Mesenchymal stem cell (in vitro differentiated cells and primary cell): ENCODE data around the gene MCTP2.

ENCODE experiments used
- DNase-seq: peaks from one replicate; pipeline ENCODE4 v3.0.0-alpha.2; 2013
- H2AFZ ChIP-seq: one replicate; pipeline ENCODE4 v1.6.1; 2013; ENCODE audit warnings: low read depth, mild to moderate bottlenecking, control low read depth, inconsistent platforms, low read length, moderate library complexity
- H2AK5ac ChIP-seq: 2 replicates; pipeline ENCODE4 v1.6.1; 2013; ENCODE audit warnings: low read length, moderate library complexity, mild to moderate bottlenecking, inconsistent platforms; ENCODE audit not compliant: severe bottlenecking
- H2BK120ac ChIP-seq: one replicate; pipeline ENCODE4 v1.6.1; 2013; ENCODE audit warnings: low read depth, mild to moderate bottlenecking, inconsistent platforms, low read length, moderate library complexity
- H2BK12ac ChIP-seq, 2 experiments: one replicate each; pipeline ENCODE4 v1.6.1; 2013; ENCODE audit warnings: inconsistent platforms in 2 of 2, low read length in 2 of 2, mild to moderate bottlenecking in 2 of 2, moderate library complexity in 2 of 2, control low read depth in 1 of 2
- H2BK15ac ChIP-seq: one replicate; pipeline ENCODE4 v1.6.1; 2013; ENCODE audit warnings: mild to moderate bottlenecking, low read depth, inconsistent platforms; ENCODE audit not compliant: poor library complexity, severe bottlenecking
- H2BK5ac ChIP-seq: 2 replicates; pipeline ENCODE4 v1.6.1; 2013; ENCODE audit warnings: low read depth, mild to moderate bottlenecking, low read length, control low read depth, inconsistent platforms; ENCODE audit not compliant: poor library complexity, severe bottlenecking
- H3K14ac ChIP-seq, 2 experiments: one replicate each; pipeline ENCODE4 v1.6.1; 2013; ENCODE audit warnings: inconsistent platforms in 2 of 2, low read length in 2 of 2, control low read depth in 1 of 2, mild to moderate bottlenecking in 1 of 2, moderate library complexity in 1 of 2
- H3K18ac ChIP-seq, 2 experiments: one replicate each; pipeline ENCODE4 v1.6.1; 2013; ENCODE audit warnings: inconsistent platforms in 2 of 2, low read length in 2 of 2, control low read depth in 1 of 2, low read depth in 1 of 2, mild to moderate bottlenecking in 1 of 2
- H3K23ac ChIP-seq, 2 experiments: one replicate each; pipeline ENCODE4 v1.6.1; 2013; ENCODE audit warnings: inconsistent platforms in 2 of 2, low read length in 2 of 2, mild to moderate bottlenecking in 2 of 2, moderate library complexity in 2 of 2, control low read depth in 1 of 2
- H3K27ac ChIP-seq: 2 replicates; pipeline ENCODE4 v1.5.1; 2013; ENCODE audit warnings: mild to moderate bottlenecking, moderate library complexity, low read length, control low read depth, inconsistent platforms; ENCODE audit not compliant: poor library complexity, severe bottlenecking
- H3K27me3 ChIP-seq, 2 experiments: 2 replicates each; pipeline versions ENCODE4 v1.6.1 to v1.7.0; 2013; ENCODE audit warnings: low read length in 2 of 2, mild to moderate bottlenecking in 2 of 2, moderate library complexity in 2 of 2, control low read depth in 1 of 2, inconsistent platforms in 1 of 2; ENCODE audit not compliant: control insufficient read depth in 1 of 2, insufficient read depth in 1 of 2
- H3K36me3 ChIP-seq, 2 experiments: 2 replicates each; pipeline versions ENCODE4 v1.6.1 to v1.7.0; 2013; ENCODE audit warnings: low read length in 2 of 2, control low read depth in 1 of 2, inconsistent platforms in 1 of 2, low read depth in 1 of 2, mild to moderate bottlenecking in 1 of 2; ENCODE audit not compliant: insufficient read depth in 2 of 2, control insufficient read depth in 1 of 2
- H3K4ac ChIP-seq, 2 experiments: one replicate each; pipeline ENCODE4 v1.6.1; 2013; ENCODE audit warnings: inconsistent platforms in 2 of 2, low read length in 2 of 2, mild to moderate bottlenecking in 2 of 2, moderate library complexity in 2 of 2, control low read depth in 1 of 2, low read depth in 1 of 2
- H3K4me1 ChIP-seq: 2 replicates; pipeline ENCODE4 v1.6.1; 2013; ENCODE audit warnings: low read depth, low read length, control low read depth; ENCODE audit not compliant: control insufficient read depth, insufficient read depth
- H3K4me2 ChIP-seq: 2 replicates; pipeline ENCODE4 v1.6.1; 2013; ENCODE audit warnings: low read length, mild to moderate bottlenecking, inconsistent platforms; ENCODE audit not compliant: poor library complexity, severe bottlenecking
- H3K4me3 ChIP-seq, 2 experiments: 2 replicates each; pipeline versions ENCODE4 v1.5.1 to v1.7.0; 2013; ENCODE audit warnings: low read length in 2 of 2, mild to moderate bottlenecking in 2 of 2, control low read depth in 1 of 2, low read depth in 1 of 2; ENCODE audit not compliant: insufficient read depth in 1 of 2
- H3K79me1 ChIP-seq: replicated peaks from 2 replicates; pipeline ENCODE4 v1.6.1; 2013; ENCODE audit warnings: mild to moderate bottlenecking, control low read depth, low read length, inconsistent platforms; ENCODE audit not compliant: poor library complexity, severe bottlenecking
- H3K9ac ChIP-seq: 2 replicates; pipeline ENCODE4 v1.7.0; 2013; ENCODE audit warnings: mild to moderate bottlenecking, low read length, moderate library complexity
- H3K9me3 ChIP-seq: 2 replicates; pipeline ENCODE4 v1.7.0; 2013; ENCODE audit warnings: mild to moderate bottlenecking, low read length; ENCODE audit not compliant: control insufficient read depth
- H4K8ac ChIP-seq: one replicate; pipeline ENCODE4 v1.6.1; 2013; ENCODE audit warnings: inconsistent platforms, mild to moderate bottlenecking, low read length, moderate library complexity
- H4K91ac ChIP-seq: one replicate; pipeline ENCODE4 v1.6.1; 2013; ENCODE audit warnings: mild to moderate bottlenecking, low read length, inconsistent platforms
- WGBS: methylation state at CpG from one replicate; pipeline ENCODE4 v1.1.7; 2013; ENCODE audit warnings: mixed read lengths; 5-methylcytosine and 5-hydroxymethylcytosine counted together

MCTP2 gene

DNA sequence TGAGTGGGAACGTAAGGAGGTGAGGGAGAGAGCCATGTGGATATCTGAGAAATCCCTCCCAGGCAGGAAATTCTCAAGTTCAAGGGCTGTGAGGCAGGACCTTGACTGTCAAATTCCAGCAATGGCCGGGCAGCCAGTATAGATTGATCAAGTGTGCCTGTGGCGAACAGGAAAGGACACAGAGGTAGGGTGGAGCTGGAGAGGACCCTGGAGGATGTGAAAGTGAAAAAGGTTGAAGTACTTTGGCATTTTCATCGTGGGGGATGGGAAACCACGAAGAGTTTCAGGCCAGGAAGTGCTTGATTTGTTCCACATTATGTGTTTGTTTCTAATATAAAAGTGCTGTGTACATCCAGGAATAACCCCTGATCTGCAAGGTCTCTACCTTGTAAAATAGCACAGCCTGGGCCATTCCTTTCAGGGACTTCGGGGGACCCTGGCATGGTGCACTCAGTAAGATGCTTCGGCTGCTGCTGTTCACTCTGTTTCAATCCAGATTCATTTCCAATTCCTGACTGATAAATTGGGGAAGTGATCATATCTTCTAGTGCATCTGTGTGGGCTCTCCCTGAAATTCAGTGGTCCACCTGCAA is 156.6 kb downstream of the MCTP2 start:
- Histone ChIP-seq H3K23ac (no peak overlapping the region), H2AFZ (no peak overlapping the region), H3K9ac (no peak overlapping the region), H3K79me1 (no peaks in the 10 kb centered on the region), H3K9me3 (no peaks in the 10 kb centered on the region), H3K14ac (no peak overlapping the region), H2BK120ac (no peak overlapping the region), H2BK15ac (no peak overlapping the region), H2BK5ac (no peak overlapping the region), H3K4me1 (peaks cover 2% of the 10 kb centered on the region), H3K4me3 (no peak overlapping the region), H3K27ac (no peak overlapping the region), H2BK12ac (no peak overlapping the region), H3K27me3 (no peaks in the 10 kb centered on the region), H2AK5ac (no peak overlapping the region), H4K8ac (peak overlapping the region; percentile 7), H3K4ac (no peak overlapping the region), H3K18ac (peak overlapping the region in 1 of 2 experiments; percentile 48), H3K36me3 (peaks cover 0 to 5% of the 10 kb centered on the region in 2 experiments), H3K4me2 (no peak overlapping the region), H4K91ac (no peak overlapping the region)
- peak; percentile 27 for DNase-seq
- WGBS = 76% methylated on average over 7 of the region's 7 CpGs

- Histone ChIP-seq H3K9ac (peak overlapping the region; percentile 32), H4K91ac (no peak overlapping the region), H3K14ac (no peak overlapping the region), H3K4me1 (no peaks in the 10 kb centered on the region), H3K79me1 (no peaks in the 10 kb centered on the region), H2BK120ac (no peak overlapping the region), H3K9me3 (no peaks in the 10 kb centered on the region), H3K36me3 (peaks cover 0 to 4% of the 10 kb centered on the region in 2 experiments), H3K18ac (no peak overlapping the region), H3K23ac (no peak overlapping the region), H2BK12ac (no peak overlapping the region), H3K27me3 (no peaks in the 10 kb centered on the region), H3K4me2 (no peak overlapping the region), H3K4me3 (no peak overlapping the region), H3K27ac (no peak overlapping the region), H2BK15ac (no peak overlapping the region), H3K4ac (no peak overlapping the region), H2BK5ac (no peak overlapping the region), H2AFZ (no peak overlapping the region), H2AK5ac (no peak overlapping the region), H4K8ac (no peak overlapping the region)
- DNase-seq = peak; percentile 13
- WGBS = no CpG with 5 or more reads among the region's 1 CpG
Observed at GRCh38 chr15:94395640-94396039, 164.3 kb downstream of the MCTP2 start.

GRCh38 chr15:94397337-94397736 is 166.0 kb downstream of the MCTP2 start:
- WGBS = 100% methylated on average over 1 of the region's 3 CpGs
- no peaks in the 10 kb centered on the region for H3K79me1 ChIP-seq

GRCh38 chr15:94398001-94398400 is 166.6 kb downstream of the MCTP2 start:
- H4K8ac ChIP-seq = no peak overlapping the region
- H3K79me1 ChIP-seq = no peaks in the 10 kb centered on the region
- H3K27me3 ChIP-seq = no peaks in the 10 kb centered on the region
- no peak overlapping the region for H3K4me2 ChIP-seq
- no peak overlapping the region for H2BK15ac ChIP-seq
- no peak overlapping the region for H3K4me3 ChIP-seq
- no peaks in the 10 kb centered on the region for H3K4me1 ChIP-seq
- no peak overlapping the region for H4K91ac ChIP-seq
- H3K9me3 ChIP-seq = no peaks in the 10 kb centered on the region
- DNase-seq = no peak
- H2AK5ac ChIP-seq = no peak overlapping the region
- no peak overlapping the region for H3K4ac ChIP-seq
- H2AFZ ChIP-seq = no peak overlapping the region
- no peak overlapping the region for H2BK12ac ChIP-seq
- no peak overlapping the region for H2BK120ac ChIP-seq
- H3K23ac ChIP-seq = no peak overlapping the region
- no peak overlapping the region for H3K18ac ChIP-seq
- H3K27ac ChIP-seq = no peak overlapping the region
- no peak overlapping the region for H2BK5ac ChIP-seq
- no peak overlapping the region for H3K9ac ChIP-seq
- H3K14ac ChIP-seq = no peak overlapping the region
- H3K36me3 ChIP-seq = peaks cover 0 to 4% of the 10 kb centered on the region in 2 experiments

More at GRCh38 chr15:94397337-94397736, 166.0 kb downstream of the MCTP2 start:
- Histone ChIP-seq H2BK5ac (no peak overlapping the region), H3K14ac (no peak overlapping the region), H3K27me3 (no peaks in the 10 kb centered on the region), H2AFZ (no peak overlapping the region), H2BK15ac (no peak overlapping the region), H3K4me2 (no peak overlapping the region), H2BK12ac (no peak overlapping the region), H4K91ac (no peak overlapping the region), H3K4ac (no peak overlapping the region), H3K18ac (no peak overlapping the region), H3K4me1 (no peaks in the 10 kb centered on the region), H2BK120ac (no peak overlapping the region), H3K9me3 (no peaks in the 10 kb centered on the region), H3K9ac (no peak overlapping the region), H3K23ac (no peak overlapping the region), H2AK5ac (no peak overlapping the region), H3K4me3 (no peak overlapping the region), H3K36me3 (peaks cover 0 to 4% of the 10 kb centered on the region in 2 experiments), H4K8ac (no peak overlapping the region), H3K27ac (no peak overlapping the region)
- DNase-seq = no peak
